H1 (cell line): Measurements from ENCODE around the gene CISH. TPM values are rescaled to one million over a fixed set of nuclear protein-coding genes. Genes with fewer than 3 reads are reported as not detected.

ENCODE experiments used
- ATF2 ChIP-seq: IDR thresholded peaks from 2 replicates; pipeline ENCODE4 v1.6.1; 2012; ENCODE audit warnings: low read length, inconsistent platforms
- CREB1 ChIP-seq: IDR thresholded peaks from 2 replicates; pipeline ENCODE4 v1.6.1; 2012; ENCODE audit warnings: inconsistent platforms
- FOSL1 ChIP-seq: IDR thresholded peaks from 2 replicates; pipeline ENCODE4 v1.6.1; 2011; ENCODE audit warnings: mild to moderate bottlenecking, low read depth, low read length, moderate library complexity; ENCODE audit not compliant: insufficient read depth
- KDM4A ChIP-seq: IDR thresholded peaks from one replicate; pipeline ENCODE4 v1.7.1; 2012; ENCODE audit warnings: low read depth, mild to moderate bottlenecking, moderate library complexity, low read length, inconsistent platforms; ENCODE audit not compliant: severe bottlenecking
- PHF8 ChIP-seq: fragments of 200-600 bp; sonication (generic); conservative IDR thresholded peaks from 2 replicates; pipeline ENCODE4 v1.7.1; 2012; ENCODE audit warnings: low read depth, mild to moderate bottlenecking, inconsistent platforms, low read length, moderate library complexity
- RAD21 ChIP-seq, 2 experiments: IDR thresholded peaks in 1 of 2; conservative IDR thresholded peaks in 1 of 2; 2 replicates each; pipeline ENCODE4 v1.6.1; 2011; ENCODE audit warnings: low read depth in 2 of 2, low read length in 2 of 2, improper control_type of control experiment in 1 of 2, inconsistent platforms in 1 of 2, mild to moderate bottlenecking in 1 of 2, moderate library complexity in 1 of 2
- RBBP5 ChIP-seq: IDR thresholded peaks from 2 replicates; pipeline ENCODE4 v1.7.1; 2012; ENCODE audit warnings: low read depth, mild to moderate bottlenecking, inconsistent platforms, low read length, moderate library complexity, borderline replicate concordance
- USF2 ChIP-seq: IDR thresholded peaks from 2 replicates; pipeline ENCODE4 v1.6.1; 2011; ENCODE audit warnings: low read length, improper control_type of control experiment
- polyA plus RNA-seq, 7 experiments: library from polyadenylated mRNA; depleted of rRNA in 3 of 7; stranded (reverse) in 5 of 7; unstranded in 2 of 7; fragments of >200 nt in 5 of 7; fragments of 200-250 nt in 2 of 7; gene quantifications; 1 replicate in 5 of 7; 2 replicates in 1 of 7; 4 replicates in 1 of 7; pipeline versions ENCODE4 v1.2.1 to v1.2.3, GENCODE V29; 2011 to 2013; ENCODE audit warnings: missing spikeins in 2 of 7, mixed read lengths in 2 of 7
- total RNA-seq: library from RNA; stranded (reverse); fragmentation: NEBNext Ultra II Directional; extraction: Animal tissue kit (Norgen Biotek cat#: 25700); gene quantifications from 2 replicates; pipeline ENCODE4 v1.2.1, GENCODE V29; 2021

The CISH gene
- total and polyA plus RNA-seq, 2 of the 8 experiments (the other 6 are each of a cell fraction or from before 2014, with no cell fraction given) = 1.9 to 2.2 TPM

- TF ChIP-seq RAD21 (IDR thresholded peaks at IDR 0.05 in 1 of 2, conservative IDR thresholded peaks at IDR 0.05 in 1 of 2; ENCODE audit: low read depth in 2 of 2, low read length in 2 of 2) (no peak), PHF8 (no peak), CREB1 (no peak), RBBP5 (no peak), KDM4A (no peak), USF2 (no peak), ATF2 (no peak), FOSL1 (no peak)
Measured at GRCh38 chr3:50570508-50571279, 40.9 kb downstream of the CISH start (continued).
